Coronary artery (tissue), 2 donors: Measurements from ENCODE around the gene DYRK1A.
"Not testable (repeated sequence)": the region's sequence is repeated elsewhere in the genome, so short reads cannot be mapped to it uniquely, and the experiment has no call there.

ENCODE experiments used
- DNase-seq: peaks from one replicate; pipeline ENCODE4 v3.0.0-alpha.2; 2017; ENCODE audit warnings: low spot score
- H3K27ac ChIP-seq, 2 donors: fragments of 200-600 bp; sonication (generic); one replicate each; pipeline ENCODE4 v1.5.1; 2016 to 2019
- H3K4me3 ChIP-seq: fragments of 200-600 bp; sonication (generic); 2 replicates; pipeline ENCODE4 v1.5.1; 2016; ENCODE audit warnings: mild to moderate bottlenecking, moderate library complexity
- TF ChIP-seq, protein P1 (sequence below): fragments of 200-600 bp; sonication (generic); IDR thresholded peaks from one replicate; pipeline ENCODE4 v1.5.1; 2019; ENCODE audit warnings: antibody characterized with exemption

Gene DYRK1A

DNA sequence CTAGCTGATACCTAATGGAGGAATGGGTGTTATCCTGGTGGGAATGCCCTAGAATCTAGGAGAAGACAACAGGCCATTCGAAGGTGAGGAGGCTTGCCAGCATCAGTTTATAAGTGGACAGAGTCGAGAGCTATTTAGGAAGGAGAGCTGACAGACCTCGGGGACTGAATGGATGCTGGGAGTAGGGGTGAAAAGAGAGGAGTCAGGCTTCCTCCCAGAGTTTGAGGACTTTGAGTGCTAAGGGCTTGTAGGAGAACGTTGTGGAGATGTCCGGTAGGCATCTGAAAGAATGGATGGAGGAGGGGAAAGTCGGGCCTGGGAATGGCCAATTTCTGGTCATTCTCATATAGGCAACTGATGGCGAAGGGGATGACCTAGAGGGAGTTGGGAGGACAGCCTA is 155.1 kb downstream of the DYRK1A start:
- no peak overlapping the region for H3K4me3 ChIP-seq
- TF ChIP-seq, protein P1, sequence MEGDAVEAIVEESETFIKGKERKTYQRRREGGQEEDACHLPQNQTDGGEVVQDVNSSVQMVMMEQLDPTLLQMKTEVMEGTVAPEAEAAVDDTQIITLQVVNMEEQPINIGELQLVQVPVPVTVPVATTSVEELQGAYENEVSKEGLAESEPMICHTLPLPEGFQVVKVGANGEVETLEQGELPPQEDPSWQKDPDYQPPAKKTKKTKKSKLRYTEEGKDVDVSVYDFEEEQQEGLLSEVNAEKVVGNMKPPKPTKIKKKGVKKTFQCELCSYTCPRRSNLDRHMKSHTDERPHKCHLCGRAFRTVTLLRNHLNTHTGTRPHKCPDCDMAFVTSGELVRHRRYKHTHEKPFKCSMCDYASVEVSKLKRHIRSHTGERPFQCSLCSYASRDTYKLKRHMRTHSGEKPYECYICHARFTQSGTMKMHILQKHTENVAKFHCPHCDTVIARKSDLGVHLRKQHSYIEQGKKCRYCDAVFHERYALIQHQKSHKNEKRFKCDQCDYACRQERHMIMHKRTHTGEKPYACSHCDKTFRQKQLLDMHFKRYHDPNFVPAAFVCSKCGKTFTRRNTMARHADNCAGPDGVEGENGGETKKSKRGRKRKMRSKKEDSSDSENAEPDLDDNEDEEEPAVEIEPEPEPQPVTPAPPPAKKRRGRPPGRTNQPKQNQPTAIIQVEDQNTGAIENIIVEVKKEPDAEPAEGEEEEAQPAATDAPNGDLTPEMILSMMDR, result no peak
- no peak for DNase-seq
- H3K27ac ChIP-seq, result no peak overlapping the region

DNA sequence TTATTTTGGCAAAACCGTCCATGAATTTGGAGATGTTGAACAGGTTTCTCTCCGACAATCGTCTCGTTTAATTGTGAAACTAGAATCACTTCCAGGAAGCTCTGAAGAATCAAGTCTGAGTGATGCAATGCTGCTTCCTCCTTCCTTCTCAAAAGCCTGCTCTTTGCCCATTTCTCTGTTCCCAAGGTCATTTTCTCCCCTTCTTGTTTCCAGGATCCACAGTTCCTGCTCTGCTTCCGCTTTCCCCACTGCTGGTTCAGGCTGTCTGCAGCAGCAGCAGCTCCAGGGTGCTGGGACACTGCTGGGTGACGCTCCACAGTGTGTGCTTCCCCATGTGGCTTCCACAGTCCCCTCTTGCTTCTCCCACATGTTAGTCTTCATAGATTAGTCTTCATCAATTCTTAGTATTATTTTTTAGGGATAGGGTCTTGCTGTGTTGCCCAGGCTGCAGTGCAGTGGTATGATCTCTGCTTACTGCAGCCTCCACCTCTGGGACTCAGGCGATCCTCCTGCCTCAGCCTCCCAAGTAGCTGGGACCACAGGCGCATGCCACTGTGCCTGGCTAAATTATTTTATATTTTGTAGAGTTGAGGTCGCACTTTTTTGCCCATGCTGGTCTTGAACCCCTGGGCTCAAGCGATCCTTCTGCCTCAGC is 156.2 kb downstream of the DYRK1A start:
- TF ChIP-seq, protein P1, result no peak
- no peak for DNase-seq
- no peak overlapping the region for H3K27ac ChIP-seq
- no peak overlapping the region for H3K4me3 ChIP-seq

DNA sequence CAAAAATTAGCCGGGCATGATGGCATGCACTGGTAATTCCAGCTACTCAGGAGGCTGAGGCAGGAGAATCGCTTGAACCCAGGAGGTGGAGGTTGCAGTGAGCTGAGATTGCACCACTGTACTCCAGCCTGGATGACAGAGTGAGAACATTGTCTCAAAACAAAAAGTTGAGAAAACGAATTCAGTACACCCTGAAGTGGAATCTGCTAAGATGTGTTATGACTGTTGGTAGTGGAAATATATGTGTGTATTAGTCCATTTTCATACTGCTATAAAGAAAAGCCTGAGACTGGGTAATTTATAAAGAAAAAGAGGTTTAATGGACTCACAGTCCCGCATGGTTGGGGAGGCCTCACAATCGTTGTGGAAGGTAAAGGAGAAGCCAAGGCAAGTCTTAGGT is 158.4 kb downstream of the DYRK1A start:
- DNase-seq, H3K27ac ChIP-seq, H3K4me3 ChIP-seq: not testable (repeated sequence)

DNA sequence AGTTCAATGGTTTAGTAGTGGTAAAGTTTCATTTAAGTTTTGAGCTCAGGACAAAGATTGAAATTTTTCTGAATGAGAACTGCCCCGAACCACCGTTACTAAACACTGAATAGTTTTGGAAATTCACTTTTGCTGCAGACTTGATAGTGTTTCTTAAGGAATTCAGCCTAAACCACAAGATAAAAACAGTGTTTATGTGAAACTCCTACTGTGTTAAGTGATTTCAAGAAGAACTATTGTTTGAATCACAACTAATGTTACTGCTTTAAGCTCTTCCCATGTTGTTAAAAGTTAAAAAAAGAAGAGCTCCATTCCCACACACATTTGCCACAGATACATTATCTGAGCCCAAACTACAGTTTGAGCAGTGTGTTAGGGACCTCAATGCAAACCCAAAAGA is 159.2 kb downstream of the DYRK1A start:
- DNase-seq, result no peak
- TF ChIP-seq, protein P1, result no peak

DNA sequence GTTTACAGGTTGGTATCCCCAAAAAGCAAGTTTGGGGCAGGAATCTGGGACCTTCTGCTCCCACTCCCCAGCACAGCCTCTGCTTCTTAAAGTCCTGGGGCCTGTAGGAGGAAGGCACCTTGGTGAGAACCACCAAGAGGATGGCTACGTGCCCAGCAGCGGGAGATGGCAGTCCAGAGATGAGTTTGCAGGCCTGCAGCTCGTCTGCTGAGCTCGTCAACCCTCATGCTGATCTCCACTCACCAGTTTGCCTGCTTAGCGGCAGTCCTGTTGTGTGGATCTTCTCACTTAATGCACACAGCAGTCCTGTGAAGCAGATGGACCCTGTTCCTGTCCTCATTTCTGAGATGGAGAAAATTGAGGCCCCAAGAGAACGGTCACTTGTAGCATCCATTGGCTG is 160.5 kb downstream of the DYRK1A start:
- no peak for DNase-seq
- Histone ChIP-seq H3K27ac (no peak overlapping the region), H3K4me3 (no peak overlapping the region)
- TF ChIP-seq, protein P1, result no peak

More for the DNA sequence above, 159.2 kb downstream of the DYRK1A start:
- no peak overlapping the region for H3K27ac ChIP-seq
- H3K4me3 ChIP-seq, result no peak overlapping the region

DNA sequence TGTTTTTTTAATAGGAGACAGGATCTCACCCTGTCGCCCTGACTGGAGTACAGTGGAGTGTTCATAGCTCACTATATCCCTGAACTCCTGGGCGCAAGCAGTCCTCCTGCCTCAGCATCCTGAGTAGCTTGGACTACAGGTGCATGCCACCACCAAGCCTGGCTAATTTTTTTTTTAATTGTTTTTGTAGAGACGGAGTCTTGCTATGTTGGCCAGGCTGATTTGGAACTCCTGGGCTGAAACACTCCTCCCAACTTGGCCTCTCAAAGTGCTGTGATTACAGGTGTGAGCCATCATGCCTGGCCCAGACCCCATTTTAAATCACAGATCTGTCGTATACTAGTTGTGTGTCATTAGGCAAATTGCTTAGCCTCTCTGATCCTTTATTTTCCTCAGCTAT is 161.1 kb downstream of the DYRK1A start:
- Histone ChIP-seq H3K27ac (no peak overlapping the region), H3K4me3 (no peak overlapping the region)
- TF ChIP-seq, protein P1, result no peak
- no peak for DNase-seq

DNA sequence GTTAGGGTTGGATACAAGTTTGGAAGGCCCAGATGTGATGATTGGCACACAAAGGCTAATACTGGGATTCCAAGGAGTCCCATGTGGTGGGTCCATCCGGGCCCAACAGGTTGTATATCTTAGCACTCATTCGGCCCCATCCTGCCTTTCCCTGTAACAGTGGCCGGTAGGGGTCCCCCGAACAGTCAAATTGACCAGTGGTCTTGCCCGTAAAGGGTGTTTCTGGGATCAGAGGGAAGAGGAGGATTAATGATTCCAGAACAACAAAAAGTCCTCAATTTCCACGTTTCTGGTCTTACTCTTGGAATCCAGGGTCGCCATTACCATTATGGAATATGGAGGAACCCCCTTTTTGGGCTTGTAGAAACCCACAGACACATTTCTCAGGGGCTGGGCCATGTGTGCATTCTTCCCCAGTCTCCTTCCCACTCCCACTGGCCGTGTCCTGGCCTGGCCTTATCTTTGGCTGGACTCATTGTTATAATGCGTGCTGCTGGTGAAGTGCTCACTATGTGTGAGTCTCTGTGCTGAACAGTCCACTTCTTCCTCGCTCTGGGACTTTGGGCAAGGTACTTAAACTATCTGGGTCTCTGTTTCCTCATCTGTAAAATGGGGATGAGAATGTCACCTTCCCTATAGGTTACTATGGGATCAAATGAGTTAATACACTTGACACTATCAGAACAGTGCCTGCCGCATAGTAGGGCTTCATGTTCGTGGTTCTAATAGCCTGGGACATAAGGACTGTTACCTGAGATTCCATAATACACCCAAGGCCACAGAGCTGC is 161.8 kb downstream of the DYRK1A start:
- no peak overlapping the region for H3K4me3 ChIP-seq
- TF ChIP-seq, protein P1, result no peak
- no peak for DNase-seq
- no peak overlapping the region for H3K27ac ChIP-seq
